HG03045 (cell line): Measurements from ENCODE around the gene SBF1.
"Not testable (repeated sequence)": the region's sequence is repeated elsewhere in the genome, so short reads cannot be mapped to it uniquely, and the experiment has no call there.

Experiments used
- ATAC-seq: cut with Tn5 transposase; IDR thresholded peaks from one replicate; pipeline ENCODE4 v1.9.1; 2021; ENCODE audit warnings: mild to moderate bottlenecking, moderate library complexity; ENCODE audit not compliant: unreplicated experiment

SBF1 gene

GRCh38 chr22:50406416-50407170, 68.2 kb downstream of the SBF1 start:
- no peak for ATAC-seq

- ATAC-seq: no peak
Observed at GRCh38 chr22:50403701-50404101, 71.1 kb downstream of the SBF1 start.

- no peak for ATAC-seq
Observed at GRCh38 chr22:50401907-50402306, 72.9 kb downstream of the SBF1 start.

GRCh38 chr22:50400931-50401330, 73.9 kb downstream of the SBF1 start:
- ATAC-seq: no peak

GRCh38 chr22:50400406-50400805, 74.4 kb downstream of the SBF1 start:
- no peak for ATAC-seq

GRCh38 chr22:50399751-50400331, 75.0 kb downstream of the SBF1 start:
- ATAC-seq: no peak

GRCh38 chr22:50398831-50399648, 75.8 kb downstream of the SBF1 start:
- no peak for ATAC-seq

- ATAC-seq: not testable (repeated sequence)
Observed at GRCh38 chr22:50397371-50398060, 77.3 kb downstream of the SBF1 start.

GRCh38 chr22:50396751-50397370, 78.0 kb downstream of the SBF1 start:
- ATAC-seq: no peak
